HepG2 (cell line): ENCODE results near the gene TSHZ2. TPM values are rescaled to one million over a fixed set of nuclear protein-coding genes. Genes with fewer than 3 reads are reported as not detected.
A peak's percentile ranks its signal among the peaks of the same experiment; 100 is the strongest.

Experiments used
- BCL6 ChIP-seq: IDR thresholded peaks from 2 replicates; pipeline ENCODE4 v1.6.1; 2016; ENCODE audit warnings: missing genetic modification reagents, missing compliant biosample characterization
- FOXP4 ChIP-seq: sonication (generic); formaldehyde crosslinking; IDR thresholded peaks from 2 replicates; pipeline ENCODE4 v1.4.0; 2020; ENCODE audit warnings: missing genetic modification reagents
- KIAA2018 ChIP-seq: sonication (generic); formaldehyde crosslinking; IDR thresholded peaks from 2 replicates; pipeline ENCODE4 v1.5.0; 2020; ENCODE audit warnings: mild to moderate bottlenecking, missing genetic modification reagents, borderline replicate concordance
- NFE2 ChIP-seq: sonication (generic); formaldehyde crosslinking; IDR thresholded peaks from 2 replicates; pipeline ENCODE4 v1.4.0; 2020; ENCODE audit warnings: missing genetic modification reagents
- ZBTB1 ChIP-seq: sonication (generic); formaldehyde crosslinking; IDR thresholded peaks from 2 replicates; pipeline ENCODE4 v1.4.0; 2020; ENCODE audit warnings: missing genetic modification reagents, borderline replicate concordance
- ZFY ChIP-seq: sonication (generic); formaldehyde crosslinking; IDR thresholded peaks from 2 replicates; pipeline ENCODE4 v1.4.0; 2020; ENCODE audit warnings: missing genetic modification reagents
- ZKSCAN5 ChIP-seq: sonication (generic); formaldehyde crosslinking; IDR thresholded peaks from 2 replicates; pipeline ENCODE4 v1.5.1; 2020; ENCODE audit warnings: mild to moderate bottlenecking, missing genetic modification reagents
- ZNF589 ChIP-seq: sonication (generic); formaldehyde crosslinking; conservative IDR thresholded peaks from 2 replicates; pipeline ENCODE4 v1.8.0; 2022; ENCODE audit warnings: mild to moderate bottlenecking, moderate library complexity, missing genetic modification reagents
- ZNF710 ChIP-seq: sonication (generic); formaldehyde crosslinking; IDR thresholded peaks from 2 replicates; pipeline ENCODE4 v1.5.0; 2020; ENCODE audit warnings: mild to moderate bottlenecking, missing genetic modification reagents, borderline replicate concordance
- polyA plus RNA-seq, 8 experiments: library from polyadenylated mRNA; depleted of rRNA in 3 of 8; stranded (reverse) in 7 of 8; unstranded in 1 of 8; fragments of >200 nt; fragmentation: Illumina TruSeq in 4 of 8; extraction: Trizol in 4 of 8; gene quantifications; 2 replicates each; pipeline versions ENCODE4 v1.2.1 to v1.2.3, GENCODE V29; 2011 to 2016; ENCODE audit warnings: low read depth in 4 of 8, missing spikeins in 1 of 8, mixed read lengths in 1 of 8; ENCODE audit not compliant: insufficient read depth in 1 of 8
- total RNA-seq, 5 experiments: library from RNA; depleted of rRNA; stranded (reverse); fragments of >200 nt; fragmentation: Illumina TruSeq; extraction: Trizol; gene quantifications; 2 replicates each; pipeline ENCODE4 v1.2.3, GENCODE V29; 2016; ENCODE audit warnings: low read depth in 1 of 5
- TF ChIP-seq, protein P1 (sequence below): IDR thresholded peaks from 2 replicates; pipeline ENCODE4 v1.6.1; 2016; ENCODE audit warnings: low read depth
- TF ChIP-seq, protein P2 (sequence below): sonication (generic); formaldehyde crosslinking; conservative IDR thresholded peaks from 2 replicates; pipeline ENCODE4 v1.4.0; 2020; ENCODE audit warnings: missing genetic modification reagents
- TF ChIP-seq, protein P3 (sequence below): IDR thresholded peaks from 2 replicates; pipeline ENCODE4 v1.6.1; 2012; ENCODE audit warnings: inconsistent platforms

TSHZ2 gene
- total and polyA plus RNA-seq, 2 of the 13 experiments (the other 11 are each of a cell fraction or from before 2014, with no cell fraction given): 0.01 TPM; not detected in 1

DNA sequence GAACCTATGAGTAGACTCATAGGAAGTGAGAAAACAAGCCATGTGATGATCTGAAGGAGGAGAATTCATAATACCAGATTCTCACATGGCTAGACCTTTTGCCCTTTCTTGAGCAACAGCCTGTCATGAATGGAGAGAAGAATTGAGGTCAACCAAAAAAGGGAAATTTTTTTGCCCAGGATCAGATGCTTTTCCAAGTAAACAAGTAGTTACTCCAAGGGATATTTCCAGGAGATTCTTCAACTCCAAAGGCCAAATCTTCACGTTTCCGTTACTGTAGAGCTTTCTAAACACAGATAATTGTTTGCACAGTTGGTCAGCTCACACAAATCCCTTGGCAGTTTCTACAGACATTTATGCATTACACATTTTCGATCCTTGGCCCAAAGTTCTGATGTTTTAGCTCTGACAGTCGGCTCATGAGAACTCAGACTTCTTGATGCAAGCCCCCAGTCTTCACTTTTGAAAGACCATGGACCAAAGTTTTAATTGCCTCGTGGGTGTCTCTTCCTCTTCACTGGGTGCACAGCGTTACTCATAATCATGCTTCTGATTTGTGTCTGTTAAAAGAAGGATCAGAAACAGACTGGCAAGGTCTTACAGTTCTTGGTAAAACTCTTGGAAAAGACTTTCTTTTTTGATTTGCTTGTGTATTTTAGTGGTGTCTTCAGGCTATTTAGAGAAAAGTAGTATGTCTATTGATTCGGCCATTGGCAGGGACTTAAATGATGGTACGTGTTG lies 115.0 kb downstream of the TSHZ2 start (continued):
- TF ChIP-seq FOXP4 (peak; percentile 69), ZNF589 (0 out of 2 replicates have a peak, but pooled peaks have one; percentile 31), NFE2 (CRISPR knock-in tag) (no peak), ZBTB1 (CRISPR knock-in tag) (no peak), BCL6 (CRISPR knock-in tag) (peak; percentile 38), ZNF710 (0 out of 2 replicates have a peak, but pooled peaks have one; percentile 41), ZKSCAN5 (peak; percentile 87), ZFY (CRISPR knock-in tag) (no peak), KIAA2018 (CRISPR knock-in tag) (no peak)
- TF ChIP-seq, protein P1, sequence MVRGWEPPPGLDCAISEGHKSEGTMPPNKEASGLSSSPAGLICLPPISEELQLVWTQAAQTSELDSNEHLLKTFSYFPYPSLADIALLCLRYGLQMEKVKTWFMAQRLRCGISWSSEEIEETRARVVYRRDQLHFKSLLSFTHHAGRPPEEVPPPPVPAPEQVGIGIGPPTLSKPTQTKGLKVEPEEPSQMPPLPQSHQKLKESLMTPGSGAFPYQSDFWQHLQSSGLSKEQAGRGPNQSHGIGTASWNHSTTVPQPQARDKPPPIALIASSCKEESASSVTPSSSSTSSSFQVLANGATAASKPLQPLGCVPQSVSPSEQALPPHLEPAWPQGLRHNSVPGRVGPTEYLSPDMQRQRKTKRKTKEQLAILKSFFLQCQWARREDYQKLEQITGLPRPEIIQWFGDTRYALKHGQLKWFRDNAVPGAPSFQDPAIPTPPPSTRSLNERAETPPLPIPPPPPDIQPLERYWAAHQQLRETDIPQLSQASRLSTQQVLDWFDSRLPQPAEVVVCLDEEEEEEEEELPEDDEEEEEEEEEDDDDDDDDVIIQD (CRISPR knock-in tag): peak; percentile 63; the same call in 1 of the 2 replicates
- TF ChIP-seq, protein P2, sequence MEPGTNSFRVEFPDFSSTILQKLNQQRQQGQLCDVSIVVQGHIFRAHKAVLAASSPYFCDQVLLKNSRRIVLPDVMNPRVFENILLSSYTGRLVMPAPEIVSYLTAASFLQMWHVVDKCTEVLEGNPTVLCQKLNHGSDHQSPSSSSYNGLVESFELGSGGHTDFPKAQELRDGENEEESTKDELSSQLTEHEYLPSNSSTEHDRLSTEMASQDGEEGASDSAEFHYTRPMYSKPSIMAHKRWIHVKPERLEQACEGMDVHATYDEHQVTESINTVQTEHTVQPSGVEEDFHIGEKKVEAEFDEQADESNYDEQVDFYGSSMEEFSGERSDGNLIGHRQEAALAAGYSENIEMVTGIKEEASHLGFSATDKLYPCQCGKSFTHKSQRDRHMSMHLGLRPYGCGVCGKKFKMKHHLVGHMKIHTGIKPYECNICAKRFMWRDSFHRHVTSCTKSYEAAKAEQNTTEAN: peak; percentile 46; the same call in 1 of the 2 replicates
- TF ChIP-seq, protein P3, sequence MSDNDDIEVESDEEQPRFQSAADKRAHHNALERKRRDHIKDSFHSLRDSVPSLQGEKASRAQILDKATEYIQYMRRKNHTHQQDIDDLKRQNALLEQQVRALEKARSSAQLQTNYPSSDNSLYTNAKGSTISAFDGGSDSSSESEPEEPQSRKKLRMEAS: peak; percentile 14; the same call in 1 of the 2 replicates
